C4-2B (cell line): Measurements from ENCODE around the gene CYP46A1.
"Not testable (repeated sequence)": the region's sequence is repeated elsewhere in the genome, so short reads cannot be mapped to it uniquely, and the experiment has no call there.

Experiments used
- ZFX ChIP-seq: fragments of 450-650 bp; IDR thresholded peaks from 2 replicates; pipeline ENCODE4 v1.6.1; 2017
- TF ChIP-seq, protein P1 (sequence below): fragments of 450-650 bp; conservative IDR thresholded peaks from 2 replicates; pipeline ENCODE4 v1.5.1; 2017; ENCODE audit warnings: mild to moderate bottlenecking

DNA sequence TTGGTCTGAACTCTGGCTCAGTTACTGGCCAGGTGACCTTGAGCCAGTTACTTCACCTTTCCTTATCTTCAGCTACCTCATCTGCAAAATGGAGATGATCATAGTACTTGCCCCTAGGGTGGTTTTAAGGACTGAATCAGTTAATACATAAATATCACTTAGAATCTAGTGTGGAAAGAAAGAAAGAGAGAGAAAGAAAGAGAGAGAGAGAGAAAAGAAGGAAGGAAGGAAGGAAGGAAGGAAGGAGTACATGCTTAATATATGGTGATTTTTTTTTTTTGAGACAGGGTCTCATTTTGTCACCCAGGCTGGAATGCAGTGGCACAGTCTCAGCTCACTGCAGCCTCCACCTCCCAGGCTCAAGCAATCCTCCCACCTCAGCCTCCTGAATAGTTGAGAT is 22.9 kb upstream of the CYP46A1 start:
- TF ChIP-seq, protein P1, sequence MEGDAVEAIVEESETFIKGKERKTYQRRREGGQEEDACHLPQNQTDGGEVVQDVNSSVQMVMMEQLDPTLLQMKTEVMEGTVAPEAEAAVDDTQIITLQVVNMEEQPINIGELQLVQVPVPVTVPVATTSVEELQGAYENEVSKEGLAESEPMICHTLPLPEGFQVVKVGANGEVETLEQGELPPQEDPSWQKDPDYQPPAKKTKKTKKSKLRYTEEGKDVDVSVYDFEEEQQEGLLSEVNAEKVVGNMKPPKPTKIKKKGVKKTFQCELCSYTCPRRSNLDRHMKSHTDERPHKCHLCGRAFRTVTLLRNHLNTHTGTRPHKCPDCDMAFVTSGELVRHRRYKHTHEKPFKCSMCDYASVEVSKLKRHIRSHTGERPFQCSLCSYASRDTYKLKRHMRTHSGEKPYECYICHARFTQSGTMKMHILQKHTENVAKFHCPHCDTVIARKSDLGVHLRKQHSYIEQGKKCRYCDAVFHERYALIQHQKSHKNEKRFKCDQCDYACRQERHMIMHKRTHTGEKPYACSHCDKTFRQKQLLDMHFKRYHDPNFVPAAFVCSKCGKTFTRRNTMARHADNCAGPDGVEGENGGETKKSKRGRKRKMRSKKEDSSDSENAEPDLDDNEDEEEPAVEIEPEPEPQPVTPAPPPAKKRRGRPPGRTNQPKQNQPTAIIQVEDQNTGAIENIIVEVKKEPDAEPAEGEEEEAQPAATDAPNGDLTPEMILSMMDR, result not testable (repeated sequence)
- TF ChIP-seq ZFX, result not testable (repeated sequence)
